HepG2 (cell line): ENCODE data around the gene ZCCHC3. TPM values are rescaled to one million over a fixed set of nuclear protein-coding genes. Genes with fewer than 3 reads are reported as not detected.

Experiments used
- ATF5 ChIP-seq: sonication (generic); formaldehyde crosslinking; IDR thresholded peaks from 2 replicates; pipeline ENCODE4 v1.4.0; 2020; ENCODE audit warnings: mild to moderate bottlenecking, low read depth, missing genetic modification reagents
- BRF2 ChIP-seq: sonication (generic); formaldehyde crosslinking; IDR thresholded peaks from 2 replicates; pipeline ENCODE4 v1.8.1; 2022; ENCODE audit warnings: mild to moderate bottlenecking, missing genetic modification reagents
- DZIP1 ChIP-seq: sonication (generic); formaldehyde crosslinking; IDR thresholded peaks from 2 replicates; pipeline ENCODE4 v1.5.0; 2020; ENCODE audit warnings: mild to moderate bottlenecking, missing genetic modification reagents
- HBP1 ChIP-seq: IDR thresholded peaks from 2 replicates; pipeline ENCODE4 v1.6.1; 2016; ENCODE audit warnings: low read depth, control low read depth
- ISL2 ChIP-seq: sonication (generic); formaldehyde crosslinking; IDR thresholded peaks from 2 replicates; pipeline ENCODE4 v1.5.0; 2020; ENCODE audit warnings: missing genetic modification reagents
- MAZ ChIP-seq, 2 experiments: sonication (generic) in 1 of 2; formaldehyde crosslinking in 1 of 2; IDR thresholded peaks; 2 replicates each; pipeline versions ENCODE4 v1.5.0 to v1.6.1; 2012 to 2020; ENCODE audit warnings: low read depth in 2 of 2, mild to moderate bottlenecking in 2 of 2, borderline replicate concordance in 1 of 2, improper control_type of control experiment in 1 of 2, low read length in 1 of 2, missing genetic modification reagents in 1 of 2, moderate library complexity in 1 of 2
- NCOA2 ChIP-seq: sonication (generic); formaldehyde crosslinking; IDR thresholded peaks from 2 replicates; pipeline ENCODE4 v1.8.0; 2022; ENCODE audit warnings: inconsistent platforms
- NFATC3 ChIP-seq: sonication (generic); formaldehyde crosslinking; IDR thresholded peaks from 2 replicates; pipeline ENCODE4 v1.5.1; 2020; ENCODE audit warnings: mild to moderate bottlenecking, missing genetic modification reagents
- NR0B2 ChIP-seq: sonication (generic); formaldehyde crosslinking; IDR thresholded peaks from 2 replicates; pipeline ENCODE4 v1.4.0; 2020; ENCODE audit warnings: mild to moderate bottlenecking, missing genetic modification reagents
- PAX8 ChIP-seq: sonication (generic); formaldehyde crosslinking; IDR thresholded peaks from 2 replicates; pipeline ENCODE4 v1.8.0; 2022; ENCODE audit warnings: mild to moderate bottlenecking, missing genetic modification reagents, borderline replicate concordance
- ZBTB34 ChIP-seq: sonication (generic); formaldehyde crosslinking; IDR thresholded peaks from 2 replicates; pipeline ENCODE4 v1.8.0; 2022; ENCODE audit warnings: mild to moderate bottlenecking, missing genetic modification reagents
- ZBTB7A ChIP-seq: sonication (generic); formaldehyde crosslinking; IDR thresholded peaks from 2 replicates; pipeline ENCODE4 v1.8.0; 2022; ENCODE audit warnings: mild to moderate bottlenecking, missing genetic modification reagents
- ZFP36L1 ChIP-seq: sonication (generic); formaldehyde crosslinking; IDR thresholded peaks from 2 replicates; pipeline ENCODE4 v1.8.0; 2022; ENCODE audit warnings: mild to moderate bottlenecking, missing genetic modification reagents, moderate library complexity
- ZNF10 ChIP-seq: sonication (generic); formaldehyde crosslinking; IDR thresholded peaks from 2 replicates; pipeline ENCODE4 v1.4.0; 2020; ENCODE audit warnings: mild to moderate bottlenecking, low read depth, missing genetic modification reagents, borderline replicate concordance
- ZNF512 ChIP-seq: sonication (generic); formaldehyde crosslinking; IDR thresholded peaks from 2 replicates; pipeline ENCODE4 v1.4.0; 2020; ENCODE audit warnings: mild to moderate bottlenecking, missing genetic modification reagents
- polyA plus RNA-seq, 8 experiments: library from polyadenylated mRNA; depleted of rRNA in 3 of 8; stranded (reverse) in 7 of 8; unstranded in 1 of 8; fragments of >200 nt; fragmentation: Illumina TruSeq in 4 of 8; extraction: Trizol in 4 of 8; gene quantifications; 2 replicates each; pipeline versions ENCODE4 v1.2.1 to v1.2.3, GENCODE V29; 2011 to 2016; ENCODE audit warnings: low read depth in 4 of 8, missing spikeins in 1 of 8, mixed read lengths in 1 of 8; ENCODE audit not compliant: insufficient read depth in 1 of 8
- total RNA-seq, 5 experiments: library from RNA; depleted of rRNA; stranded (reverse); fragments of >200 nt; fragmentation: Illumina TruSeq; extraction: Trizol; gene quantifications; 2 replicates each; pipeline ENCODE4 v1.2.3, GENCODE V29; 2016; ENCODE audit warnings: low read depth in 1 of 5

The ZCCHC3 gene
- total and polyA plus RNA-seq, 2 of the 13 experiments (the other 11 are each of a cell fraction or from before 2014, with no cell fraction given), result 46.6 to 63.0 TPM

- peak; percentile 99 for TF ChIP-seq NFATC3 (CRISPR knock-in tag)
- peak; percentile 93; the same call in 1 of the 2 replicates for TF ChIP-seq ATF5 (CRISPR knock-in tag)
- TF ChIP-seq ZNF10, result no peak
- TF ChIP-seq ZNF512 (CRISPR knock-in tag), result no peak; the same call in 1 of the 2 replicates
- peak; percentile 88; the same call in 1 of the 2 replicates for TF ChIP-seq ZBTB34 (CRISPR knock-in tag)
- peak; percentile 94 for TF ChIP-seq MAZ (IDR thresholded peaks at IDR 0.05; ENCODE audit: borderline replicate concordance, low read depth, low read length)
- peak; percentile 99 for TF ChIP-seq MAZ (CRISPR knock-in tag; IDR thresholded peaks at IDR 0.05; ENCODE audit: low read depth)
- peak; percentile 85 for TF ChIP-seq NCOA2 (CRISPR knock-in tag)
- TF ChIP-seq NR0B2 (CRISPR knock-in tag), result peak; percentile 97
- TF ChIP-seq PAX8 (CRISPR knock-in tag), result no peak
- TF ChIP-seq ISL2 (CRISPR knock-in tag), result peak; percentile 95
- peak; percentile 95; the same call in 1 of the 2 replicates for TF ChIP-seq BRF2 (CRISPR knock-in tag)
- peak; percentile 49; the same call in 1 of the 2 replicates for TF ChIP-seq HBP1 (CRISPR knock-in tag)
- TF ChIP-seq ZBTB7A (CRISPR knock-in tag), result peak; percentile 70; the same call in 1 of the 2 replicates
- TF ChIP-seq ZFP36L1 (CRISPR knock-in tag), result peak; percentile 98; the same call in 1 of the 2 replicates
- TF ChIP-seq DZIP1 (CRISPR knock-in tag), result peak; percentile 97
These were observed at the start of gene ZCCHC3 (continued) for GRCh38 chr20:297098-297924.
